HepG2 (cell line): ENCODE results near the gene SAE1. TPM values are rescaled to one million over a fixed set of nuclear protein-coding genes. Genes with fewer than 3 reads are reported as not detected.

Experiments
- ARNT ChIP-seq: fragments of 450-650 bp; IDR thresholded peaks from 2 replicates; pipeline ENCODE4 v1.6.1; 2017
- CENPX ChIP-seq: sonication (generic); formaldehyde crosslinking; IDR thresholded peaks from 2 replicates; pipeline ENCODE4 v1.9.0; 2021; ENCODE audit warnings: mild to moderate bottlenecking, missing genetic modification reagents, moderate library complexity
- DNMT3B ChIP-seq: conservative IDR thresholded peaks from 2 replicates; pipeline ENCODE4 v1.6.1; 2016; ENCODE audit warnings: missing biosample characterization, control low read depth
- ELK4 ChIP-seq: sonication (generic); formaldehyde crosslinking; IDR thresholded peaks from 2 replicates; pipeline ENCODE4 v1.9.0; 2021; ENCODE audit warnings: missing genetic modification reagents, borderline replicate concordance
- GRHL1 ChIP-seq: sonication (generic); formaldehyde crosslinking; conservative IDR thresholded peaks from 2 replicates; pipeline ENCODE4 v1.8.0; 2022; ENCODE audit warnings: missing genetic modification reagents
- HINFP ChIP-seq: sonication (generic); formaldehyde crosslinking; IDR thresholded peaks from 2 replicates; pipeline ENCODE4 v1.4.0; 2020; ENCODE audit warnings: low read depth, mild to moderate bottlenecking, missing genetic modification reagents
- HOXA3 ChIP-seq: sonication (generic); formaldehyde crosslinking; IDR thresholded peaks from 2 replicates; pipeline ENCODE4 v1.5.0; 2020; ENCODE audit warnings: missing genetic modification reagents
- KDM4B ChIP-seq: sonication (generic); formaldehyde crosslinking; IDR thresholded peaks from 2 replicates; pipeline ENCODE4 v1.4.0; 2020; ENCODE audit warnings: missing genetic modification reagents
- MAF1 ChIP-seq: sonication (generic); formaldehyde crosslinking; IDR thresholded peaks from 2 replicates; pipeline ENCODE4 v1.5.0; 2020; ENCODE audit warnings: missing genetic modification reagents, borderline replicate concordance
- NR0B2 ChIP-seq: sonication (generic); formaldehyde crosslinking; IDR thresholded peaks from 2 replicates; pipeline ENCODE4 v1.4.0; 2020; ENCODE audit warnings: mild to moderate bottlenecking, missing genetic modification reagents
- RBFOX2 ChIP-seq: fragments of 200-400 bp; formaldehyde crosslinking; IDR thresholded peaks from 2 replicates; pipeline ENCODE4 v1.6.1; 2017; ENCODE audit warnings: low read depth, mild to moderate bottlenecking, low read length
- SP1 ChIP-seq, 2 experiments: fragments of 450-650 bp in 1 of 2; sonication (generic) in 1 of 2; formaldehyde crosslinking in 1 of 2; IDR thresholded peaks; 2 replicates each; pipeline versions ENCODE4 v1.4.0 to v1.6.1; 2016 to 2020; ENCODE audit warnings: missing genetic modification reagents in 1 of 2
- TAF15 ChIP-seq: fragments of 200-400 bp; formaldehyde crosslinking; IDR thresholded peaks from one replicate; pipeline ENCODE4 v1.6.1; 2018; ENCODE audit warnings: mild to moderate bottlenecking, low read depth, low read length; ENCODE audit not compliant: poor library complexity, severe bottlenecking
- ZNF136 ChIP-seq: sonication (generic); formaldehyde crosslinking; IDR thresholded peaks from 2 replicates; pipeline ENCODE4 v1.8.1; 2022; ENCODE audit warnings: low read depth, mild to moderate bottlenecking, moderate library complexity, missing genetic modification reagents
- ZNF17 ChIP-seq: sonication (generic); formaldehyde crosslinking; IDR thresholded peaks from 2 replicates; pipeline ENCODE4 v1.5.0; 2020; ENCODE audit warnings: mild to moderate bottlenecking, missing genetic modification reagents
- ZNF232 ChIP-seq: sonication (generic); formaldehyde crosslinking; IDR thresholded peaks from 2 replicates; pipeline ENCODE4 v1.4.0; 2020; ENCODE audit warnings: missing genetic modification reagents, borderline replicate concordance
- ZNF343 ChIP-seq: sonication (generic); formaldehyde crosslinking; IDR thresholded peaks from 2 replicates; pipeline ENCODE4 v1.4.0; 2020; ENCODE audit warnings: mild to moderate bottlenecking, missing genetic modification reagents
- ZNF432 ChIP-seq: sonication (generic); formaldehyde crosslinking; IDR thresholded peaks from 2 replicates; pipeline ENCODE4 v1.5.0; 2020; ENCODE audit warnings: missing genetic modification reagents, mild to moderate bottlenecking, borderline replicate concordance
- ZNF574 ChIP-seq: sonication (generic); formaldehyde crosslinking; IDR thresholded peaks from 2 replicates; pipeline ENCODE4 v1.4.0; 2020; ENCODE audit warnings: missing genetic modification reagents
- ZNF589 ChIP-seq: sonication (generic); formaldehyde crosslinking; conservative IDR thresholded peaks from 2 replicates; pipeline ENCODE4 v1.8.0; 2022; ENCODE audit warnings: mild to moderate bottlenecking, moderate library complexity, missing genetic modification reagents
- ZNF7 ChIP-seq: IDR thresholded peaks from 2 replicates; pipeline ENCODE4 v1.6.1; 2016; ENCODE audit warnings: missing biosample characterization, missing genetic modification reagents
- polyA plus RNA-seq, 8 experiments: library from polyadenylated mRNA; depleted of rRNA in 3 of 8; stranded (reverse) in 7 of 8; unstranded in 1 of 8; fragments of >200 nt; fragmentation: Illumina TruSeq in 4 of 8; extraction: Trizol in 4 of 8; gene quantifications; 2 replicates each; pipeline versions ENCODE4 v1.2.1 to v1.2.3, GENCODE V29; 2011 to 2016; ENCODE audit warnings: low read depth in 4 of 8, missing spikeins in 1 of 8, mixed read lengths in 1 of 8; ENCODE audit not compliant: insufficient read depth in 1 of 8
- total RNA-seq, 5 experiments: library from RNA; depleted of rRNA; stranded (reverse); fragments of >200 nt; fragmentation: Illumina TruSeq; extraction: Trizol; gene quantifications; 2 replicates each; pipeline ENCODE4 v1.2.3, GENCODE V29; 2016; ENCODE audit warnings: low read depth in 1 of 5

The SAE1 gene
- total and polyA plus RNA-seq, 2 of the 13 experiments (the other 11 are each of a cell fraction or from before 2014, with no cell fraction given) = 87.6 to 197 TPM

GRCh38 chr19:47112166-47112996, 18.3 kb upstream of the SAE1 start (continued):
- TF ChIP-seq ZNF589 (CRISPR knock-in tag) = 0 out of 2 replicates have a peak, but pooled peaks have one; percentile 32
- no peak; the same call in 1 of the 2 replicates for TF ChIP-seq ZNF432
- no peak for TF ChIP-seq SP1 (IDR thresholded peaks at IDR 0.05)
- TF ChIP-seq SP1 (CRISPR knock-in tag; IDR thresholded peaks at IDR 0.05) = no peak; the same call in 1 of the 2 replicates
- peak; percentile 44; the same call in 1 of the 2 replicates for TF ChIP-seq HOXA3 (CRISPR knock-in tag)
- no peak for TF ChIP-seq ZNF574
- TF ChIP-seq TAF15 = peak; percentile 14
- TF ChIP-seq ELK4 (CRISPR knock-in tag) = no peak
- TF ChIP-seq CENPX (CRISPR knock-in tag) = no peak
- no peak for TF ChIP-seq ZNF343
- no peak for TF ChIP-seq KDM4B (CRISPR knock-in tag)
- TF ChIP-seq MAF1 (CRISPR knock-in tag) = no peak
- no peak for TF ChIP-seq ZNF17 (CRISPR knock-in tag)
- 0 out of 2 replicates have a peak, but pooled peaks have one; percentile 12 for TF ChIP-seq ZNF7
- TF ChIP-seq GRHL1 (CRISPR knock-in tag) = no peak
- TF ChIP-seq ZNF136 (CRISPR knock-in tag) = no peak
- TF ChIP-seq DNMT3B = no peak
- peak; percentile 93 for TF ChIP-seq RBFOX2
- TF ChIP-seq ARNT = no peak
- 0 out of 2 replicates have a peak, but pooled peaks have one; percentile 79 for TF ChIP-seq ZNF232 (CRISPR knock-in tag)
- no peak for TF ChIP-seq HINFP (CRISPR knock-in tag)
- TF ChIP-seq NR0B2 (CRISPR knock-in tag) = no peak
